ENCODE results near the gene SSRP1. TPM values are rescaled to one million over a fixed set of nuclear protein-coding genes. Genes with fewer than 3 reads are reported as not detected.

SSRP1 gene
- total RNA-seq, 1 donor from 2014 or later, result 99.4 TPM

GRCh38 chr11:57356268-57356667, 20.6 kb upstream of the SSRP1 start:
- Mint-ChIP-seq H3K27me3 (ENCODE audit: unreplicated experiment) (peaks cover 33% of the 10 kb centered on the region), H3K4me3 (ENCODE audit: unreplicated experiment) (no peak overlapping the region), H3K27ac (ENCODE audit: unreplicated experiment) (no peak overlapping the region), H3K36me3 (ENCODE audit: unreplicated experiment) (no peaks in the 10 kb centered on the region), H3K4me1 (ENCODE audit: unreplicated experiment) (peaks cover 3% of the 10 kb centered on the region), H3K9me3 (ENCODE audit: unreplicated experiment) (peaks cover 4% of the 10 kb centered on the region)
- no peak for TF ChIP-seq CTCF (IDR thresholded peaks at IDR 0.05)
- DNase-seq (ENCODE audit: extremely low spot score, unreplicated experiment), result no peak

- Mint-ChIP-seq H3K4me1 (ENCODE audit: unreplicated experiment) (peaks cover 3% of the 10 kb centered on the region), H3K9me3 (ENCODE audit: unreplicated experiment) (peaks cover 6% of the 10 kb centered on the region), H3K27ac (ENCODE audit: unreplicated experiment) (no peak overlapping the region)
Measured at GRCh38 chr11:57354699-57355098, 19.0 kb upstream of the SSRP1 start.

GRCh38 chr11:57353852-57354251, 18.2 kb upstream of the SSRP1 start:
- DNase-seq (ENCODE audit: extremely low spot score, unreplicated experiment), result no peak
- peaks cover 5% of the 10 kb centered on the region for H3K4me1 Mint-ChIP-seq (ENCODE audit: unreplicated experiment)
- peaks cover 35% of the 10 kb centered on the region for H3K27me3 Mint-ChIP-seq (ENCODE audit: unreplicated experiment)
- H3K27ac Mint-ChIP-seq (ENCODE audit: unreplicated experiment), result no peak overlapping the region
- H3K4me3 Mint-ChIP-seq (ENCODE audit: unreplicated experiment), result no peak overlapping the region
- no peaks in the 10 kb centered on the region for H3K36me3 Mint-ChIP-seq (ENCODE audit: unreplicated experiment)
- H3K9me3 Mint-ChIP-seq (ENCODE audit: unreplicated experiment), result peaks cover 6% of the 10 kb centered on the region
- no peak for TF ChIP-seq CTCF (IDR thresholded peaks at IDR 0.05)

More at GRCh38 chr11:57354699-57355098, 19.0 kb upstream of the SSRP1 start:
- DNase-seq (ENCODE audit: extremely low spot score, unreplicated experiment), result no peak
- Mint-ChIP-seq H3K36me3 (ENCODE audit: unreplicated experiment) (no peaks in the 10 kb centered on the region), H3K27me3 (ENCODE audit: unreplicated experiment) (peaks cover 35% of the 10 kb centered on the region), H3K4me3 (ENCODE audit: unreplicated experiment) (no peak overlapping the region)
- TF ChIP-seq CTCF (IDR thresholded peaks at IDR 0.05), result no peak

GRCh38 chr11:57353446-57353845, 17.8 kb upstream of the SSRP1 start:
- peaks cover 6% of the 10 kb centered on the region for H3K9me3 Mint-ChIP-seq (ENCODE audit: unreplicated experiment)
- H3K36me3 Mint-ChIP-seq (ENCODE audit: unreplicated experiment), result no peaks in the 10 kb centered on the region
- H3K27me3 Mint-ChIP-seq (ENCODE audit: unreplicated experiment), result peaks cover 35% of the 10 kb centered on the region
- no peak for DNase-seq (ENCODE audit: extremely low spot score, unreplicated experiment)
- no peak overlapping the region for H3K4me3 Mint-ChIP-seq (ENCODE audit: unreplicated experiment)
- no peak overlapping the region for H3K27ac Mint-ChIP-seq (ENCODE audit: unreplicated experiment)
- TF ChIP-seq CTCF (IDR thresholded peaks at IDR 0.05), result no peak
- peaks cover 5% of the 10 kb centered on the region for H3K4me1 Mint-ChIP-seq (ENCODE audit: unreplicated experiment)

GRCh38 chr11:57353036-57353435, 17.3 kb upstream of the SSRP1 start:
- no peak for TF ChIP-seq CTCF (IDR thresholded peaks at IDR 0.05)
- DNase-seq (ENCODE audit: extremely low spot score, unreplicated experiment), result no peak
- H3K27ac Mint-ChIP-seq (ENCODE audit: unreplicated experiment), result no peak overlapping the region

More at GRCh38 chr11:57353036-57353435, 17.3 kb upstream of the SSRP1 start:
- H3K27me3 Mint-ChIP-seq (ENCODE audit: unreplicated experiment), result peaks cover 35% of the 10 kb centered on the region
- peaks cover 5% of the 10 kb centered on the region for H3K4me1 Mint-ChIP-seq (ENCODE audit: unreplicated experiment)
- H3K4me3 Mint-ChIP-seq (ENCODE audit: unreplicated experiment), result no peak overlapping the region
- peaks cover 6% of the 10 kb centered on the region for H3K9me3 Mint-ChIP-seq (ENCODE audit: unreplicated experiment)
- no peaks in the 10 kb centered on the region for H3K36me3 Mint-ChIP-seq (ENCODE audit: unreplicated experiment)

Data from osteocyte (in vitro differentiated cells).